Measurements from ENCODE around the gene CHCHD6.

CHCHD6 gene

GRCh38 chr3:126925411-126926171 lies 221.6 kb downstream of the CHCHD6 start:
- H3K27ac ChIP-seq = peak overlapping the region in 17 of 21 experiments; percentile 0 to 81 (median 35)

GRCh38 chr3:126926684-126927400 lies 222.8 kb downstream of the CHCHD6 start:
- H3K4me3 ChIP-seq = no peak overlapping the region
- H3K27ac ChIP-seq = peak overlapping the region in 19 of 21 experiments; percentile 4 to 81 (median 63)

More at GRCh38 chr3:126925411-126926171, 221.6 kb downstream of the CHCHD6 start:
- no peak overlapping the region for H3K4me3 ChIP-seq

GRCh38 chr3:126927401-126927750 lies 223.3 kb downstream of the CHCHD6 start:
- Histone ChIP-seq H3K27ac (peak overlapping the region in 18 of 21 experiments; percentile 4 to 81 (median 63)), H3K4me3 (no peak overlapping the region)

- H3K27ac ChIP-seq = peak overlapping the region in 1 of 21 experiments; percentile 73
- H3K4me3 ChIP-seq = no peak overlapping the region
Measured at GRCh38 chr3:126927846-126928245, 223.8 kb downstream of the CHCHD6 start.

GRCh38 chr3:126928921-126929474 lies 225.0 kb downstream of the CHCHD6 start:
- Histone ChIP-seq H3K4me3 (no peak overlapping the region), H3K27ac (no peak overlapping the region)

- Histone ChIP-seq H3K27ac (peak overlapping the region in 1 of 21 experiments; percentile 10), H3K4me3 (no peak overlapping the region)
Measured at GRCh38 chr3:126930936-126931600, 227.0 kb downstream of the CHCHD6 start.

- Histone ChIP-seq H3K27ac (peak overlapping the region in 3 of 21 experiments; percentile 10 to 51 (median 24)), H3K4me3 (no peak overlapping the region)
Measured at GRCh38 chr3:126931806-126932187, 227.8 kb downstream of the CHCHD6 start.

- no peak overlapping the region for H3K4me3 ChIP-seq
- H3K27ac ChIP-seq = peak overlapping the region in 5 of 21 experiments; percentile 6 to 51 (median 24)
Measured at GRCh38 chr3:126932188-126932931, 228.3 kb downstream of the CHCHD6 start.

GRCh38 chr3:126934031-126934531 lies 230.0 kb downstream of the CHCHD6 start:
- no peak overlapping the region for H3K27ac ChIP-seq
- H3K4me3 ChIP-seq = no peak overlapping the region

GRCh38 chr3:126934991-126935390 lies 231.0 kb downstream of the CHCHD6 start:
- H3K27ac ChIP-seq = no peak overlapping the region
- H3K4me3 ChIP-seq = no peak overlapping the region

- Histone ChIP-seq H3K27ac (peak overlapping the region in 1 of 21 experiments; percentile 7), H3K4me3 (no peak overlapping the region)
Measured at GRCh38 chr3:126935756-126936509, 231.9 kb downstream of the CHCHD6 start.

GRCh38 chr3:126936853-126937425 lies 232.9 kb downstream of the CHCHD6 start:
- no peak overlapping the region for H3K27ac ChIP-seq

GRCh38 chr3:126937533-126937932 lies 233.5 kb downstream of the CHCHD6 start:
- Histone ChIP-seq H3K27ac (no peak overlapping the region), H3K4me3 (no peak overlapping the region)

More at GRCh38 chr3:126936853-126937425, 232.9 kb downstream of the CHCHD6 start:
- no peak overlapping the region for H3K4me3 ChIP-seq

- Histone ChIP-seq H3K27ac (no peak overlapping the region), H3K4me3 (no peak overlapping the region)
Measured at GRCh38 chr3:126937973-126938372, 233.9 kb downstream of the CHCHD6 start.

- no peak overlapping the region for H3K4me3 ChIP-seq
- peak overlapping the region in 3 of 21 experiments; percentile 23 to 40 (median 35) for H3K27ac ChIP-seq
Measured at GRCh38 chr3:126938520-126939337, 234.7 kb downstream of the CHCHD6 start.

GRCh38 chr3:126939338-126939718 lies 235.3 kb downstream of the CHCHD6 start:
- Histone ChIP-seq H3K27ac (no peak overlapping the region), H3K4me3 (no peak overlapping the region)

GRCh38 chr3:126939733-126940132 lies 235.7 kb downstream of the CHCHD6 start:
- H3K27ac ChIP-seq = no peak overlapping the region
- H3K4me3 ChIP-seq = no peak overlapping the region
